Tibial nerve (tissue), 4 donors: Measurements from ENCODE around the gene GOLGB1. TPM values are rescaled to one million over a fixed set of nuclear protein-coding genes. Genes with fewer than 3 reads are reported as not detected.

ENCODE experiments used
- DNase-seq, 2 donors: peaks; one replicate each; pipeline ENCODE4 v3.0.0-alpha.2; 2019; ENCODE audit warnings: low spot score in 2 of 2
- H3K27ac ChIP-seq, 4 donors: fragments of 200-600 bp; sonication (generic) in 3 of 4; one replicate each; pipeline ENCODE4 v1.5.1; 2017 to 2019; ENCODE audit warnings: mild to moderate bottlenecking in 1 of 4
- H3K27me3 ChIP-seq, 2 donors: fragments of 200-600 bp; sonication (generic) in 1 of 2; one replicate each; pipeline versions ENCODE4 v1.5.1 to v1.6.0; 2017 to 2019
- H3K36me3 ChIP-seq, 3 donors: fragments of 200-600 bp; sonication (generic); one replicate each; pipeline ENCODE4 v1.5.1; 2018 to 2019
- H3K4me1 ChIP-seq, 4 donors: fragments of 200-600 bp; sonication (generic) in 3 of 4; one replicate each; pipeline ENCODE4 v1.5.1; 2017 to 2019
- H3K4me3 ChIP-seq, 4 donors: fragments of 200-600 bp; sonication (generic) in 3 of 4; one replicate each; pipeline ENCODE4 v1.5.1; 2017 to 2019; ENCODE audit warnings: mild to moderate bottlenecking in 1 of 4, moderate library complexity in 1 of 4
- H3K9me3 ChIP-seq, 4 donors: fragments of 200-600 bp; sonication (generic) in 3 of 4; one replicate each; pipeline ENCODE4 v1.5.1; 2017 to 2019
- CTCF ChIP-seq, 5 experiments: fragments of 200-600 bp in 3 of 5; fragments of 450-650 bp in 2 of 5; sonication (generic) in 3 of 5; IDR thresholded peaks; one replicate each; pipeline ENCODE4 v1.5.1; 2016 to 2019; ENCODE audit warnings: antibody characterized with exemption in 5 of 5, mild to moderate bottlenecking in 3 of 5, moderate library complexity in 2 of 5
- EP300 ChIP-seq, 2 donors: sonication (generic); formaldehyde crosslinking; IDR thresholded peaks; one replicate each; pipeline ENCODE4 v1.6.1; 2017; ENCODE audit warnings: antibody characterized with exemption in 2 of 2, mild to moderate bottlenecking in 1 of 2
- POLR2A ChIP-seq, 2 donors: fragments of 450-650 bp; IDR thresholded peaks; one replicate each; pipeline ENCODE4 v1.6.1; 2017; ENCODE audit warnings: antibody characterized with exemption in 2 of 2, mild to moderate bottlenecking in 2 of 2, moderate library complexity in 2 of 2
- WGBS, 2 donors: methylation state at CpG; one replicate each; pipeline ENCODE4 v1.1.5; 2018; 5-methylcytosine and 5-hydroxymethylcytosine counted together
- total RNA-seq, 4 donors: library from RNA; depleted of rRNA; stranded (reverse); fragments of >200 nt; gene quantifications; one replicate each; pipeline ENCODE4 v1.1.0, GENCODE V29; 2016

Gene GOLGB1
- total RNA-seq, 4 donors from 2014 or later = 54.0 to 70.6 (median 60.1) TPM

- H3K36me3 ChIP-seq = peaks cover 0 to 93% (median 0%) of the 10 kb centered on the region in 3 donors
- 94 to 98% methylated on average over 5 of the region's 5 CpGs for WGBS, 2 donors
Observed at GRCh38 chr3:121703973-121704372, 45.6 kb downstream of the GOLGB1 start.

GRCh38 chr3:121698901-121699300, 50.6 kb downstream of the GOLGB1 start:
- no peak for TF ChIP-seq POLR2A (IDR thresholded peaks at IDR 0.05)
- no peak for TF ChIP-seq EP300 (IDR thresholded peaks at IDR 0.05)
- TF ChIP-seq CTCF (IDR thresholded peaks at IDR 0.05) = no peak
- peak; percentile 17 to 22 for DNase-seq
- peak overlapping the region in 2 of 4 donors; percentile 5 to 6 for H3K27ac ChIP-seq
- H3K4me3 ChIP-seq = no peak overlapping the region
- peaks cover 0 to 22% (median 3%) of the 10 kb centered on the region in 4 donors for H3K4me1 ChIP-seq
- peaks cover 0 to 2% (median 0%) of the 10 kb centered on the region in 4 donors for H3K9me3 ChIP-seq
- H3K36me3 ChIP-seq = peaks cover 0 to 82% (median 11%) of the 10 kb centered on the region in 3 donors
- no peaks in the 10 kb centered on the region for H3K27me3 ChIP-seq

More at GRCh38 chr3:121703973-121704372, 45.6 kb downstream of the GOLGB1 start:
- Histone ChIP-seq H3K9me3 (peaks cover 0 to 10% (median 0%) of the 10 kb centered on the region in 4 donors), H3K4me3 (no peak overlapping the region), H3K27me3 (no peaks in the 10 kb centered on the region), H3K27ac (no peak overlapping the region), H3K4me1 (peaks cover 0 to 5% (median 0%) of the 10 kb centered on the region in 4 donors)
- TF ChIP-seq EP300 (IDR thresholded peaks at IDR 0.05) (no peak), POLR2A (IDR thresholded peaks at IDR 0.05) (no peak), CTCF (IDR thresholded peaks at IDR 0.05) (no peak)
- no peak for DNase-seq

GRCh38 chr3:121698476-121698875, 51.1 kb downstream of the GOLGB1 start:
- TF ChIP-seq EP300 (IDR thresholded peaks at IDR 0.05) = peak; percentile 14 to 19
- TF ChIP-seq CTCF (IDR thresholded peaks at IDR 0.05) = no peak
- H3K27ac ChIP-seq = peak overlapping the region in 2 of 4 donors; percentile 5 to 6
- H3K27me3 ChIP-seq = no peaks in the 10 kb centered on the region
- H3K4me1 ChIP-seq = peaks cover 0 to 22% (median 3%) of the 10 kb centered on the region in 4 donors
- WGBS, 2 donors = 66 to 71% methylated on average over 1 of the region's 1 CpG
- peaks cover 0 to 82% (median 11%) of the 10 kb centered on the region in 3 donors for H3K36me3 ChIP-seq
- no peak overlapping the region for H3K4me3 ChIP-seq
- no peak for DNase-seq
- H3K9me3 ChIP-seq = no peaks in the 10 kb centered on the region

- TF ChIP-seq CTCF (IDR thresholded peaks at IDR 0.05) (no peak), POLR2A (IDR thresholded peaks at IDR 0.05) (no peak), EP300 (IDR thresholded peaks at IDR 0.05) (no peak)
- WGBS, 2 donors = 58 to 66% methylated on average over 3 of the region's 3 CpGs
- Histone ChIP-seq H3K27me3 (no peaks in the 10 kb centered on the region), H3K4me3 (no peak overlapping the region), H3K36me3 (peaks cover 0 to 82% (median 16%) of the 10 kb centered on the region in 3 donors), H3K4me1 (peaks cover 0 to 22% (median 3%) of the 10 kb centered on the region in 4 donors), H3K9me3 (no peaks in the 10 kb centered on the region), H3K27ac (no peak overlapping the region)
- DNase-seq = no peak
Observed at GRCh38 chr3:121696186-121696585, 53.4 kb downstream of the GOLGB1 start.

GRCh38 chr3:121692010-121692699, 57.4 kb downstream of the GOLGB1 start:
- DNase-seq = no peak
- WGBS, 2 donors = 62 to 68% methylated on average over 2 of the region's 2 CpGs
- no peak overlapping the region for H3K27ac ChIP-seq
- peaks cover 0 to 8% (median 0%) of the 10 kb centered on the region in 4 donors for H3K4me1 ChIP-seq
- peaks cover 0 to 83% (median 4%) of the 10 kb centered on the region in 3 donors for H3K36me3 ChIP-seq
- H3K4me3 ChIP-seq = no peak overlapping the region
- H3K27me3 ChIP-seq = no peaks in the 10 kb centered on the region
- TF ChIP-seq CTCF (IDR thresholded peaks at IDR 0.05) (no peak), POLR2A (IDR thresholded peaks at IDR 0.05) (no peak), EP300 (IDR thresholded peaks at IDR 0.05) (no peak)
- peaks cover 0 to 3% (median 0%) of the 10 kb centered on the region in 4 donors for H3K9me3 ChIP-seq
